HepG2 (cell line): ENCODE data around the gene PAQR7. TPM values are rescaled to one million over a fixed set of nuclear protein-coding genes. Genes with fewer than 3 reads are reported as not detected.
A peak's percentile ranks its signal among the peaks of the same experiment; 100 is the strongest.

Experiments
- CENPT ChIP-seq: sonication (generic); formaldehyde crosslinking; IDR thresholded peaks from 2 replicates; pipeline ENCODE4 v1.8.0; 2022; ENCODE audit warnings: low read depth, mild to moderate bottlenecking, moderate library complexity, missing genetic modification reagents
- EP300 ChIP-seq, 3 experiments: sonication (generic) in 1 of 3; formaldehyde crosslinking in 1 of 3; IDR thresholded peaks; 2 replicates each; pipeline versions ENCODE4 v1.5.1 to v1.6.1; 2011 to 2020; ENCODE audit warnings: low read depth in 2 of 3, low read length in 2 of 3, borderline replicate concordance in 1 of 3, improper control_type of control experiment in 1 of 3, mild to moderate bottlenecking in 1 of 3, missing genetic modification reagents in 1 of 3, moderate library complexity in 1 of 3
- KIAA2018 ChIP-seq: sonication (generic); formaldehyde crosslinking; IDR thresholded peaks from 2 replicates; pipeline ENCODE4 v1.5.0; 2020; ENCODE audit warnings: mild to moderate bottlenecking, missing genetic modification reagents, borderline replicate concordance
- KLF12 ChIP-seq: sonication (generic); formaldehyde crosslinking; IDR thresholded peaks from 2 replicates; pipeline ENCODE4 v1.4.0; 2020; ENCODE audit warnings: missing genetic modification reagents, borderline replicate concordance
- MBNL3 ChIP-seq: fragments of 250-450 bp; sonication (Bioruptor Pico); conservative IDR thresholded peaks from 2 replicates; pipeline ENCODE4 v1.8.0; 2022; ENCODE audit warnings: mild to moderate bottlenecking, inconsistent platforms
- PLSCR1 ChIP-seq: sonication (generic); formaldehyde crosslinking; IDR thresholded peaks from 2 replicates; pipeline ENCODE4 v1.5.0; 2020; ENCODE audit warnings: missing genetic modification reagents, mild to moderate bottlenecking, borderline replicate concordance
- SALL1 ChIP-seq: sonication (generic); formaldehyde crosslinking; IDR thresholded peaks from 2 replicates; pipeline ENCODE4 v1.8.0; 2022; ENCODE audit warnings: mild to moderate bottlenecking, missing genetic modification reagents
- ZBTB42 ChIP-seq: sonication (generic); formaldehyde crosslinking; IDR thresholded peaks from 2 replicates; pipeline ENCODE4 v1.5.0; 2020; ENCODE audit warnings: mild to moderate bottlenecking, missing genetic modification reagents
- polyA plus RNA-seq, 8 experiments: library from polyadenylated mRNA; depleted of rRNA in 3 of 8; stranded (reverse) in 7 of 8; unstranded in 1 of 8; fragments of >200 nt; fragmentation: Illumina TruSeq in 4 of 8; extraction: Trizol in 4 of 8; gene quantifications; 2 replicates each; pipeline versions ENCODE4 v1.2.1 to v1.2.3, GENCODE V29; 2011 to 2016; ENCODE audit warnings: low read depth in 4 of 8, missing spikeins in 1 of 8, mixed read lengths in 1 of 8; ENCODE audit not compliant: insufficient read depth in 1 of 8
- total RNA-seq, 5 experiments: library from RNA; depleted of rRNA; stranded (reverse); fragments of >200 nt; fragmentation: Illumina TruSeq; extraction: Trizol; gene quantifications; 2 replicates each; pipeline ENCODE4 v1.2.3, GENCODE V29; 2016; ENCODE audit warnings: low read depth in 1 of 5

Gene PAQR7
- total and polyA plus RNA-seq, 2 of the 13 experiments (the other 11 are each of a cell fraction or from before 2014, with no cell fraction given) = 13.2 to 16.6 TPM

GRCh38 chr1:25922056-25922970, 46.8 kb upstream of the PAQR7 start (continued):
- TF ChIP-seq KIAA2018 (CRISPR knock-in tag) (no peak), MBNL3 (CRISPR knock-in tag) (no peak), SALL1 (CRISPR knock-in tag) (0 out of 2 replicates have a peak, but pooled peaks have one; percentile 11), CENPT (no peak), EP300 (IDR thresholded peaks at IDR 0.05; ENCODE audit: low read depth in 2 of 2, low read length in 2 of 2) (no peak), EP300 (CRISPR knock-in tag; IDR thresholded peaks at IDR 0.05; ENCODE audit: borderline replicate concordance) (no peak), KLF12 (CRISPR knock-in tag) (no peak), PLSCR1 (CRISPR knock-in tag) (no peak), ZBTB42 (CRISPR knock-in tag) (no peak)
